GM12878 (cell line): ENCODE data around the gene GABRA6. TPM values are rescaled to one million over a fixed set of nuclear protein-coding genes. Genes with fewer than 3 reads are reported as not detected.

Source experiments
- ATAC-seq: fragments of 200-7000 bp; cut with Tn5 transposase; 3 replicates; pipeline ENCODE4 v1.9.1; 2020; ENCODE audit warnings: mild to moderate bottlenecking, moderate library complexity
- BruUV-seq: library from RNA; stranded (reverse); fragments of 400-500 nt; replicated peaks from 2 replicates; lab custom pipeline; 2021; lab: Mats Ljungman, UMichigan
- CTCF ChIA-PET: fragments of 300-600 bp; sonication (Branson Sonifier 250); formaldehyde crosslinking; extraction: SDS; loops from one replicate; lab custom pipeline; 2021; ENCODE audit warnings: inconsistent platforms; lab: Yijun Ruan, JAX
- POLR2A ChIA-PET: fragments of 350-600 bp; formaldehyde crosslinking; extraction: SDS; loops from one replicate; lab custom pipeline; 2021; ENCODE audit warnings: inconsistent platforms; lab: Charles Lee
- RAD21 ChIA-PET: fragments of 300-600 bp; sonication (Branson Sonifier 250); formaldehyde crosslinking; loops from one replicate; lab custom pipeline; 2023; ENCODE audit warnings: antibody characterized with exemption; ENCODE audit not compliant: unreplicated experiment; lab: Charles Lee
- SMC1A ChIA-PET: fragments of 300-600 bp; sonication (Branson Sonifier 250); formaldehyde crosslinking; loops from one replicate; lab custom pipeline; 2023; ENCODE audit not compliant: unreplicated experiment, uncharacterized antibody; lab: Charles Lee
- DNase-seq: peaks from one replicate; pipeline ENCODE4 v3.0.0-alpha.2; 2011; ENCODE audit warnings: low read depth, low spot score
- FAIRE-seq: peaks from 3 replicates; lab custom pipeline; 2011; peaks lifted over from hg19 to GRCh38; lab: Jason Lieb, UNC
- H2AFZ ChIP-seq: 2 replicates; pipeline ENCODE4 v1.6.0; 2011; ENCODE audit warnings: low read depth, low read length, control low read depth; ENCODE audit not compliant: control insufficient read depth
- H3K27ac ChIP-seq: 2 replicates; pipeline ENCODE4 v1.5.1; 2011; ENCODE audit warnings: control low read depth; ENCODE audit not compliant: control insufficient read depth, insufficient read depth
- H3K27me3 ChIP-seq, 2 experiments: replicated peaks in 1 of 2; 2 replicates each; pipeline versions ENCODE4 v1.6.0 to v1.6.1; 2011; ENCODE audit warnings: low read length in 1 of 2; ENCODE audit not compliant: control insufficient read depth in 2 of 2, insufficient read depth in 2 of 2
- H3K36me3 ChIP-seq, 2 experiments: 2 replicates each; pipeline ENCODE4 v1.5.1; 2011; ENCODE audit warnings: low read length in 1 of 2; ENCODE audit not compliant: control insufficient read depth in 2 of 2, insufficient read depth in 2 of 2
- H3K4me1 ChIP-seq: 2 replicates; pipeline ENCODE4 v1.6.1; 2011; ENCODE audit warnings: mild to moderate bottlenecking, low read length, moderate library complexity, mixed read lengths; ENCODE audit not compliant: control insufficient read depth, insufficient read depth
- H3K4me2 ChIP-seq: 2 replicates; pipeline ENCODE4 v1.6.0; 2011; ENCODE audit warnings: control low read depth; ENCODE audit not compliant: control insufficient read depth, insufficient read depth
- H3K4me3 ChIP-seq: fragments of 200-600 bp; sonication (generic); 2 replicates; pipeline ENCODE4 v1.5.1; 2016
- H3K79me2 ChIP-seq: 2 replicates; pipeline ENCODE4 v1.6.0; 2011; ENCODE audit warnings: low read length; ENCODE audit not compliant: control insufficient read depth, insufficient read depth
- H3K9ac ChIP-seq: 2 replicates; pipeline ENCODE4 v1.8.0; 2011; ENCODE audit warnings: low read length, control low read depth, mixed read lengths; ENCODE audit not compliant: control insufficient read depth, insufficient read depth
- H3K9me3 ChIP-seq: replicated peaks from 3 replicates; pipeline ENCODE4 v1.5.1; 2011; ENCODE audit warnings: mild to moderate bottlenecking, low read length; ENCODE audit not compliant: control insufficient read depth, insufficient read depth
- H4K20me1 ChIP-seq: 2 replicates; pipeline ENCODE4 v1.6.0; 2011; ENCODE audit not compliant: control insufficient read depth, insufficient read depth
- BMI1 ChIP-seq: fragments of 450-650 bp; IDR thresholded peaks from 2 replicates; pipeline ENCODE4 v1.6.1; 2016; ENCODE audit warnings: mild to moderate bottlenecking, moderate library complexity, borderline replicate concordance
- MEF2B ChIP-seq: fragments of 450-650 bp; IDR thresholded peaks from 2 replicates; pipeline ENCODE4 v1.6.1; 2018; ENCODE audit warnings: mild to moderate bottlenecking, moderate library complexity; ENCODE audit not compliant: partially characterized antibody, poor library complexity, severe bottlenecking
- MYB ChIP-seq: fragments of 150-350 bp; IDR thresholded peaks from 2 replicates; pipeline ENCODE4 v1.6.1; 2014; ENCODE audit warnings: mild to moderate bottlenecking, low read depth, low read length, borderline replicate concordance
- NFYA ChIP-seq: IDR thresholded peaks from 2 replicates; pipeline ENCODE4 v1.6.1; 2011; ENCODE audit warnings: low read depth, mild to moderate bottlenecking, low read length, improper control_type of control experiment, borderline replicate concordance
- NR2F1 ChIP-seq: fragments of 450-650 bp; conservative IDR thresholded peaks from 2 replicates; pipeline ENCODE4 v1.6.1; 2017; ENCODE audit warnings: mild to moderate bottlenecking
- WGBS: methylation state at CpG from one replicate; pipeline ENCODE4 v1.1.6; 2016; ENCODE audit warnings: low lambda C conversion rate; ENCODE audit not compliant: insufficient replicate concordance, insufficient coverage; ENCODE audit errors: missing lambda C conversion rate; 5-methylcytosine and 5-hydroxymethylcytosine counted together
- in situ Hi-C: fragments of 300-500 bp; cut with MboI; formaldehyde crosslinking; loops from 9 replicates; pipeline ENCODE4 v1.14.3; 2018; ENCODE audit warnings: mixed read lengths
- intact Hi-C: fragments of 100-400 bp; cut with micrococcal nuclease; formaldehyde crosslinking; loops from one replicate; pipeline ENCODE4 v1.14.2; 2022; ENCODE audit not compliant: unreplicated experiment
- polyA plus RNA-seq, 11 experiments: library from polyadenylated mRNA; depleted of rRNA in 4 of 11; unstranded in 6 of 11; stranded (reverse) in 5 of 11; fragments of >200 nt; fragmentation: Nextera tagmentation in 4 of 11; fragmentation: Illumina TruSeq in 1 of 11; extraction: Ambion mirVana in 4 of 11; extraction: Trizol in 1 of 11; gene quantifications; 1 replicate in 1 of 11; 2 replicates in 10 of 11; pipeline versions ENCODE4 v1.2.1 to v1.2.3, GENCODE V29; 2011 to 2016; ENCODE audit warnings: inconsistent platforms in 2 of 11, missing spikeins in 2 of 11, low read depth in 1 of 11
- total RNA-seq, 4 experiments: library from RNA; depleted of rRNA in 3 of 4; stranded (reverse); fragments of >200 nt in 3 of 4; fragmentation: Illumina TruSeq in 1 of 4; extraction: Trizol in 1 of 4; gene quantifications; 2 replicates each; pipeline versions ENCODE4 v1.2.1 to v1.2.3, GENCODE V29; 2013 to 2021
- TF ChIP-seq, protein P1 (sequence below): IDR thresholded peaks from 2 replicates; pipeline ENCODE4 v1.6.1; 2012; ENCODE audit warnings: low read depth, low read length, improper control_type of control experiment

GABRA6 gene
- total and polyA plus RNA-seq, 10 of the 15 experiments (the other 5 are each of a cell fraction or from before 2014, with no cell fraction given) = not detected

DNA sequence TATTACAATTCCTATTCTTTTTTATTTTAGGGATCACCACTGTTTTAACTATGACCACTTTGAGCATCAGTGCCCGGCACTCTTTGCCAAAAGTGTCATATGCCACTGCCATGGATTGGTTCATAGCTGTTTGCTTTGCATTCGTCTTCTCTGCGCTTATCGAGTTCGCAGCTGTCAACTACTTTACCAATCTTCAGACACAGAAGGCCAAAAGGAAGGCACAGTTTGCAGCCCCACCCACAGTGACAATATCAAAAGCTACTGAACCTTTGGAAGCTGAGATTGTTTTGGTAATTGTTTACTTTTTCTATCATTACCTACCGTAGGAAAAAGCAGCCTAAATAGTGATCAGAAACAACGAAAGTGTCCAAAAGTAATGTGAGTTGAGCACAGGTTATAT, 6.4 kb downstream of the GABRA6 start (continued):
- no peak for TF ChIP-seq NFYA

DNA sequence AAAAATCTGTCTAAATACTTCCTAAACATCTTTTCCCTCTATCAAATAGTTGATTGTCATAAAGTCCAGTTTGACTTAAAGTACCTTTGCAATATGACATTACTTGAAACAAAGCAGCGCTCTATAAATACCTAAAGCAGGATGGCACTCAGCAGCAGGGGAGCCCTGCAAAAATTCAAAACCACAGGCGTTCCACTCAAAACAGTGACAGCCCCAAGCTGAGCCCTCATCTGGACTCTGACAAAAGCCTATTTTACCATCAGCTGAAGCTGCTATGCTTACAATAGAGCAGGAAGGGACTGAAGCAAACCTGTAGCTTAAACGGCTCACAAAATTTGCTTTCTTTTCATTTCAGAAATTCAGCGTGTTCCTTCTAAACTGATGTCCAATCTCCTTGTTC, 11.5 kb downstream of the GABRA6 start:
- no peaks in the 10 kb centered on the region for H3K9me3 ChIP-seq
- no peak overlapping the region for H3K9ac ChIP-seq
- H4K20me1 ChIP-seq = no peaks in the 10 kb centered on the region
- no peak overlapping the region for H2AFZ ChIP-seq
- TF ChIP-seq MYB (no peak), NR2F1 (no peak), MEF2B (no peak), BMI1 (no peak)
- TF ChIP-seq, protein P1, sequence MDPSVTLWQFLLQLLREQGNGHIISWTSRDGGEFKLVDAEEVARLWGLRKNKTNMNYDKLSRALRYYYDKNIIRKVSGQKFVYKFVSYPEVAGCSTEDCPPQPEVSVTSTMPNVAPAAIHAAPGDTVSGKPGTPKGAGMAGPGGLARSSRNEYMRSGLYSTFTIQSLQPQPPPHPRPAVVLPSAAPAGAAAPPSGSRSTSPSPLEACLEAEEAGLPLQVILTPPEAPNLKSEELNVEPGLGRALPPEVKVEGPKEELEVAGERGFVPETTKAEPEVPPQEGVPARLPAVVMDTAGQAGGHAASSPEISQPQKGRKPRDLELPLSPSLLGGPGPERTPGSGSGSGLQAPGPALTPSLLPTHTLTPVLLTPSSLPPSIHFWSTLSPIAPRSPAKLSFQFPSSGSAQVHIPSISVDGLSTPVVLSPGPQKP = no peak
- no TSS peak for BruUV-seq
- POLR2A ChIA-PET = no interaction called here
- no peak for FAIRE-seq
- no peaks in the 10 kb centered on the region; a peak in 1 of 4 replicates for H3K27me3 ChIP-seq
- RAD21 ChIA-PET = no interaction called here
- H3K4me3 ChIP-seq = no peak overlapping the region
- in situ Hi-C loops = no loop called here
- H3K36me3 ChIP-seq = no peaks in the 10 kb centered on the region
- ATAC-seq = no peak
- H3K27ac ChIP-seq = no peak overlapping the region
- H3K79me2 ChIP-seq = no peaks in the 10 kb centered on the region
- SMC1A ChIA-PET = interaction anchor here (0.7 kb wide), 1 partner anchor 362 kb away, joined by 3 read pairs; no protein-coding TSS in a partner anchor
- CTCF ChIA-PET = interaction anchor here (1.4 kb wide), 1 partner anchor 19 kb away, joined by 3 read pairs; no protein-coding TSS in a partner anchor
- DNase-seq = no peak
- no peaks in the 10 kb centered on the region for H3K4me1 ChIP-seq
- WGBS = 34% methylated on average over 4 of the region's 4 CpGs
- no peak overlapping the region for H3K4me2 ChIP-seq
- intact Hi-C loops = no loop called here
